ENCODE measurements around the gene PTP4A2.
"Not testable (repeated sequence)": the region's sequence is repeated elsewhere in the genome, so short reads cannot be mapped to it uniquely, and the experiment has no call there.

Gene PTP4A2

GRCh38 chr1:31949862-31950261 is 11.7 kb upstream of the PTP4A2 start:
- no peak for DNase-seq (ENCODE audit: low read depth in 2 of 2)

GRCh38 chr1:31945677-31946076 is 7.5 kb upstream of the PTP4A2 start:
- DNase-seq (ENCODE audit: low read depth in 2 of 2) = not testable (repeated sequence)

- peak in 1 of 2 donors; percentile 55 for DNase-seq (ENCODE audit: low read depth in 2 of 2)
These were observed 6.3 kb upstream of the PTP4A2 start for GRCh38 chr1:31944205-31945089.

GRCh38 chr1:31943546-31944184 is 5.5 kb upstream of the PTP4A2 start:
- DNase-seq (ENCODE audit: low read depth in 2 of 2) = no peak

- not testable (repeated sequence) for DNase-seq (ENCODE audit: low read depth in 2 of 2)
These were observed 3.9 kb upstream of the PTP4A2 start for GRCh38 chr1:31942061-31942460.

GRCh38 chr1:31939484-31940329 is 1.5 kb upstream of the PTP4A2 start:
- peak in 1 of 2 donors; percentile 37 for DNase-seq (ENCODE audit: low read depth in 2 of 2)

GRCh38 chr1:31937300-31938183 is 626 bp downstream of the PTP4A2 start:
- peak; percentile 57 to 70 for DNase-seq (ENCODE audit: low read depth in 2 of 2)

- no peak for DNase-seq (ENCODE audit: low read depth in 2 of 2)
These were observed 1.2 kb downstream of the PTP4A2 start for GRCh38 chr1:31936981-31937299.

- no peak for DNase-seq (ENCODE audit: low read depth in 2 of 2)
These were observed 1.7 kb downstream of the PTP4A2 start for GRCh38 chr1:31936278-31936980.

GRCh38 chr1:31934706-31935629 is 3.2 kb downstream of the PTP4A2 start:
- DNase-seq (ENCODE audit: low read depth in 2 of 2) = no peak

GRCh38 chr1:31932491-31933316 is 5.5 kb downstream of the PTP4A2 start:
- DNase-seq (ENCODE audit: low read depth in 2 of 2) = no peak

GRCh38 chr1:31931593-31932225 is 6.5 kb downstream of the PTP4A2 start:
- DNase-seq (ENCODE audit: low read depth in 2 of 2) = no peak

GRCh38 chr1:31930836-31931592 is 7.2 kb downstream of the PTP4A2 start:
- DNase-seq (ENCODE audit: low read depth in 2 of 2) = no peak

GRCh38 chr1:31927661-31927980 is 10.5 kb downstream of the PTP4A2 start:
- no peak for DNase-seq (ENCODE audit: low read depth in 2 of 2)

- DNase-seq (ENCODE audit: low read depth in 2 of 2) = no peak
These were observed 11.1 kb downstream of the PTP4A2 start for GRCh38 chr1:31926853-31927660.

GRCh38 chr1:31926252-31926651 is 11.9 kb downstream of the PTP4A2 start:
- DNase-seq (ENCODE audit: low read depth in 2 of 2) = no peak

- not testable (repeated sequence) for DNase-seq (ENCODE audit: low read depth in 2 of 2)
These were observed 12.3 kb downstream of the PTP4A2 start for GRCh38 chr1:31925824-31926223.
